GM18873 (cell line): ENCODE measurements around the gene SLC9A3.

Experiments
- ATAC-seq: cut with Tn5 transposase; IDR thresholded peaks from one replicate; pipeline ENCODE4 v1.9.1; 2021; ENCODE audit warnings: mild to moderate bottlenecking, moderate library complexity, moderate number of reproducible peaks; ENCODE audit not compliant: unreplicated experiment, low FRiP score

Gene SLC9A3

GRCh38 chr5:422323-423232 is 101.7 kb downstream of the SLC9A3 start:
- no peak for ATAC-seq

- no peak for ATAC-seq
Measured at GRCh38 chr5:421901-422300, 102.3 kb downstream of the SLC9A3 start.

- no peak for ATAC-seq
Measured at GRCh38 chr5:421287-421880, 102.9 kb downstream of the SLC9A3 start.

GRCh38 chr5:420632-421286 is 103.5 kb downstream of the SLC9A3 start:
- no peak for ATAC-seq
